Measurements from ENCODE around the gene CSAD.
"Not testable (repeated sequence)": the region's sequence is repeated elsewhere in the genome, so short reads cannot be mapped to it uniquely, and the experiment has no call there.

DNA sequence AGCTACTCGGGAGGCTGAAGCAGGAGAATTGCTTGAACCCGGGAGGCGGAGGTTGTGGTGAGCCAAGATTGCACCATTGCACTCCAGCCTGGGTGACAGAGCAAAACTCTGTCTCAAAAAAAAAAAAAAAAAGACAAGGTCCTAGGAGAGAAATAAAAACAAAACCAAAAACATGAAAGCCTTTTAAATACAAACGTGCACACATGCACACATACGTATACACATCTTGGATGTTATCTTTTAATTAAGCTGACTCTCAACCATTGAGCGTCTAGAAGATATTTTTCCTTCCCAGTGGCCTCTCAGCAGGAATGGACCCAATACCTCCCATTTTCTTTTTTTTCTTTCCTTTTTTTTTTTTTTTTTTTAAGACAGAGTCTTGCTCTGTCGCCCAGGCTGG is 68.3 kb downstream of the CSAD start:
- not testable (repeated sequence) for TF ChIP-seq CTCF (conservative IDR thresholded peaks at IDR 0.05; ENCODE audit: low read depth in 2 of 2); EZH2phosphoT487 (IDR thresholded peaks at IDR 0.05; ENCODE audit: unreplicated experiment); EZH2 (IDR thresholded peaks at IDR 0.05; ENCODE audit: low read depth, unreplicated experiment); POLR2AphosphoS5 (IDR thresholded peaks at IDR 0.05; ENCODE audit: low read depth); JUNB (IDR thresholded peaks at IDR 0.05; ENCODE audit: unreplicated experiment); CREB1 (CRISPR knock-in tag; IDR thresholded peaks at IDR 0.05; ENCODE audit: low read depth); ZNF114 (CRISPR knock-in tag; IDR thresholded peaks at IDR 0.05)
- TF ChIP-seq, protein P1, sequence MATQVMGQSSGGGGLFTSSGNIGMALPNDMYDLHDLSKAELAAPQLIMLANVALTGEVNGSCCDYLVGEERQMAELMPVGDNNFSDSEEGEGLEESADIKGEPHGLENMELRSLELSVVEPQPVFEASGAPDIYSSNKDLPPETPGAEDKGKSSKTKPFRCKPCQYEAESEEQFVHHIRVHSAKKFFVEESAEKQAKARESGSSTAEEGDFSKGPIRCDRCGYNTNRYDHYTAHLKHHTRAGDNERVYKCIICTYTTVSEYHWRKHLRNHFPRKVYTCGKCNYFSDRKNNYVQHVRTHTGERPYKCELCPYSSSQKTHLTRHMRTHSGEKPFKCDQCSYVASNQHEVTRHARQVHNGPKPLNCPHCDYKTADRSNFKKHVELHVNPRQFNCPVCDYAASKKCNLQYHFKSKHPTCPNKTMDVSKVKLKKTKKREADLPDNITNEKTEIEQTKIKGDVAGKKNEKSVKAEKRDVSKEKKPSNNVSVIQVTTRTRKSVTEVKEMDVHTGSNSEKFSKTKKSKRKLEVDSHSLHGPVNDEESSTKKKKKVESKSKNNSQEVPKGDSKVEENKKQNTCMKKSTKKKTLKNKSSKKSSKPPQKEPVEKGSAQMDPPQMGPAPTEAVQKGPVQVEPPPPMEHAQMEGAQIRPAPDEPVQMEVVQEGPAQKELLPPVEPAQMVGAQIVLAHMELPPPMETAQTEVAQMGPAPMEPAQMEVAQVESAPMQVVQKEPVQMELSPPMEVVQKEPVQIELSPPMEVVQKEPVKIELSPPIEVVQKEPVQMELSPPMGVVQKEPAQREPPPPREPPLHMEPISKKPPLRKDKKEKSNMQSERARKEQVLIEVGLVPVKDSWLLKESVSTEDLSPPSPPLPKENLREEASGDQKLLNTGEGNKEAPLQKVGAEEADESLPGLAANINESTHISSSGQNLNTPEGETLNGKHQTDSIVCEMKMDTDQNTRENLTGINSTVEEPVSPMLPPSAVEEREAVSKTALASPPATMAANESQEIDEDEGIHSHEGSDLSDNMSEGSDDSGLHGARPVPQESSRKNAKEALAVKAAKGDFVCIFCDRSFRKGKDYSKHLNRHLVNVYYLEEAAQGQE (IDR thresholded peaks at IDR 0.05; ENCODE audit: unreplicated experiment), result not testable (repeated sequence)
- TF ChIP-seq, protein P2, sequence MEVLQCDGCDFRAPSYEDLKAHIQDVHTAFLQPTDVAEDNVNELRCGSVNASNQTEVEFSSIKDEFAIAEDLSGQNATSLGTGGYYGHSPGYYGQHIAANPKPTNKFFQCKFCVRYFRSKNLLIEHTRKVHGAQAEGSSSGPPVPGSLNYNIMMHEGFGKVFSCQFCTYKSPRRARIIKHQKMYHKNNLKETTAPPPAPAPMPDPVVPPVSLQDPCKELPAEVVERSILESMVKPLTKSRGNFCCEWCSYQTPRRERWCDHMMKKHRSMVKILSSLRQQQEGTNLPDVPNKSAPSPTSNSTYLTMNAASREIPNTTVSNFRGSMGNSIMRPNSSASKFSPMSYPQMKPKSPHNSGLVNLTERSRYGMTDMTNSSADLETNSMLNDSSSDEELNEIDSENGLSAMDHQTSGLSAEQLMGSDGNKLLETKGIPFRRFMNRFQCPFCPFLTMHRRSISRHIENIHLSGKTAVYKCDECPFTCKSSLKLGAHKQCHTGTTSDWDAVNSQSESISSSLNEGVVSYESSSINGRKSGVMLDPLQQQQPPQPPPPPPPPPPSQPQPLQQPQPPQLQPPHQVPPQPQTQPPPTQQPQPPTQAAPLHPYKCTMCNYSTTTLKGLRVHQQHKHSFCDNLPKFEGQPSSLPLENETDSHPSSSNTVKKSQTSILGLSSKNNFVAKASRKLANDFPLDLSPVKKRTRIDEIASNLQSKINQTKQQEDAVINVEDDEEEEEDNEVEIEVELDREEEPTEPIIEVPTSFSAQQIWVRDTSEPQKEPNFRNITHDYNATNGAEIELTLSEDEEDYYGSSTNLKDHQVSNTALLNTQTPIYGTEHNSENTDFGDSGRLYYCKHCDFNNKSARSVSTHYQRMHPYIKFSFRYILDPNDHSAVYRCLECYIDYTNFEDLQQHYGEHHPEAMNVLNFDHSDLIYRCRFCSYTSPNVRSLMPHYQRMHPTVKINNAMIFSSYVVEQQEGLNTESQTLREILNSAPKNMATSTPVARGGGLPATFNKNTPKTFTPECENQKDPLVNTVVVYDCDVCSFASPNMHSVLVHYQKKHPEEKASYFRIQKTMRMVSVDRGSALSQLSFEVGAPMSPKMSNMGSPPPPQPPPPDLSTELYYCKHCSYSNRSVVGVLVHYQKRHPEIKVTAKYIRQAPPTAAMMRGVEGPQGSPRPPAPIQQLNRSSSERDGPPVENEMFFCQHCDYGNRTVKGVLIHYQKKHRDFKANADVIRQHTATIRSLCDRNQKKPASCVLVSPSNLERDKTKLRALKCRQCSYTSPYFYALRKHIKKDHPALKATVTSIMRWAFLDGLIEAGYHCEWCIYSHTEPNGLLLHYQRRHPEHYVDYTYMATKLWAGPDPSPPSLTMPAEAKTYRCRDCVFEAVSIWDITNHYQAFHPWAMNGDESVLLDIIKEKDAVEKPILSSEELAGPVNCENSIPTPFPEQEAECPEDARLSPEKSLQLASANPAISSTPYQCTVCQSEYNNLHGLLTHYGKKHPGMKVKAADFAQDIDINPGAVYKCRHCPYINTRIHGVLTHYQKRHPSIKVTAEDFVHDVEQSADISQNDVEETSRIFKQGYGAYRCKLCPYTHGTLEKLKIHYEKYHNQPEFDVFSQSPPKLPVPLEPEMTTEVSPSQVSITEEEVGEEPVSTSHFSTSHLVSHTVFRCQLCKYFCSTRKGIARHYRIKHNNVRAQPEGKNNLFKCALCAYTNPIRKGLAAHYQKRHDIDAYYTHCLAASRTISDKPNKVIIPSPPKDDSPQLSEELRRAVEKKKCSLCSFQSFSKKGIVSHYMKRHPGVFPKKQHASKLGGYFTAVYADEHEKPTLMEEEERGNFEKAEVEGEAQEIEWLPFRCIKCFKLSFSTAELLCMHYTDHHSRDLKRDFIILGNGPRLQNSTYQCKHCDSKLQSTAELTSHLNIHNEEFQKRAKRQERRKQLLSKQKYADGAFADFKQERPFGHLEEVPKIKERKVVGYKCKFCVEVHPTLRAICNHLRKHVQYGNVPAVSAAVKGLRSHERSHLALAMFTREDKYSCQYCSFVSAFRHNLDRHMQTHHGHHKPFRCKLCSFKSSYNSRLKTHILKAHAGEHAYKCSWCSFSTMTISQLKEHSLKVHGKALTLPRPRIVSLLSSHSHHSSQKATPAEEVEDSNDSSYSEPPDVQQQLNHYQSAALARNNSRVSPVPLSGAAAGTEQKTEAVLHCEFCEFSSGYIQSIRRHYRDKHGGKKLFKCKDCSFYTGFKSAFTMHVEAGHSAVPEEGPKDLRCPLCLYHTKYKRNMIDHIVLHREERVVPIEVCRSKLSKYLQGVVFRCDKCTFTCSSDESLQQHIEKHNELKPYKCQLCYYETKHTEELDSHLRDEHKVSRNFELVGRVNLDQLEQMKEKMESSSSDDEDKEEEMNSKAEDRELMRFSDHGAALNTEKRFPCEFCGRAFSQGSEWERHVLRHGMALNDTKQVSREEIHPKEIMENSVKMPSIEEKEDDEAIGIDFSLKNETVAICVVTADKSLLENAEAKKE (CRISPR knock-in tag; IDR thresholded peaks at IDR 0.05), result not testable (repeated sequence)
- TF ChIP-seq, protein P3, sequence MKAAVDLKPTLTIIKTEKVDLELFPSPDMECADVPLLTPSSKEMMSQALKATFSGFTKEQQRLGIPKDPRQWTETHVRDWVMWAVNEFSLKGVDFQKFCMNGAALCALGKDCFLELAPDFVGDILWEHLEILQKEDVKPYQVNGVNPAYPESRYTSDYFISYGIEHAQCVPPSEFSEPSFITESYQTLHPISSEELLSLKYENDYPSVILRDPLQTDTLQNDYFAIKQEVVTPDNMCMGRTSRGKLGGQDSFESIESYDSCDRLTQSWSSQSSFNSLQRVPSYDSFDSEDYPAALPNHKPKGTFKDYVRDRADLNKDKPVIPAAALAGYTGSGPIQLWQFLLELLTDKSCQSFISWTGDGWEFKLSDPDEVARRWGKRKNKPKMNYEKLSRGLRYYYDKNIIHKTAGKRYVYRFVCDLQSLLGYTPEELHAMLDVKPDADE (IDR thresholded peaks at IDR 0.05), result not testable (repeated sequence)
